Ectodermal cell (in vitro differentiated cells): ENCODE results near the gene ADH1B. TPM values are rescaled to one million over a fixed set of nuclear protein-coding genes. Genes with fewer than 3 reads are reported as not detected.
"Not testable (repeated sequence)": the region's sequence is repeated elsewhere in the genome, so short reads cannot be mapped to it uniquely, and the experiment has no call there.

Source experiments
- H3K27ac ChIP-seq: 2 replicates; pipeline ENCODE4 v1.7.0; 2013; ENCODE audit warnings: mild to moderate bottlenecking, low read depth, low read length; ENCODE audit not compliant: insufficient read depth, poor library complexity, severe bottlenecking
- H3K27me3 ChIP-seq: 2 replicates; pipeline ENCODE4 v1.7.0; 2013; ENCODE audit warnings: mild to moderate bottlenecking, low read length; ENCODE audit not compliant: insufficient read depth, control insufficient read depth, poor library complexity, severe bottlenecking
- H3K36me3 ChIP-seq: one replicate; pipeline ENCODE4 v1.7.0; 2013; ENCODE audit warnings: low read length; ENCODE audit not compliant: control insufficient read depth, insufficient read depth
- H3K4me1 ChIP-seq: one replicate; pipeline ENCODE4 v1.7.0; 2013; ENCODE audit warnings: low read length; ENCODE audit not compliant: control insufficient read depth, insufficient read depth
- H3K4me3 ChIP-seq: 2 replicates; pipeline ENCODE4 v1.7.0; 2013; ENCODE audit warnings: low read depth, low read length, control low read depth; ENCODE audit not compliant: insufficient read depth
- H3K9me3 ChIP-seq: 2 replicates; pipeline ENCODE4 v1.7.0; 2013; ENCODE audit warnings: mild to moderate bottlenecking, low read length, moderate library complexity; ENCODE audit not compliant: control insufficient read depth
- WGBS, 2 experiments: methylation state at CpG; one replicate each; pipeline ENCODE4 v1.1.7; 2013; ENCODE audit warnings: missing lambda C conversion rate in 2 of 2; 5-methylcytosine and 5-hydroxymethylcytosine counted together
- polyA plus RNA-seq, 4 experiments: library from polyadenylated mRNA; stranded (reverse); fragments of 50-300 nt; gene quantifications; one replicate each; pipeline ENCODE4 v1.2.3, GENCODE V29; 2013

The ADH1B gene
- not detected for polyA plus RNA-seq (2013, experiment 1 of 4)
- polyA plus RNA-seq (2013, experiment 2 of 4): not detected
- polyA plus RNA-seq (2013, experiment 3 of 4): not detected
- polyA plus RNA-seq (2013, experiment 4 of 4): not detected

GRCh38 chr4:99321241-99322191 is at the start of gene ADH1B:
Gene ADH1B, minus strand, starts transcription at chr4:99321401. Its CDS starts 70 bp downstream, at chr4:99321331.
- Histone ChIP-seq H3K9me3 (no peaks in the 10 kb centered on the region), H3K27ac (no peak within 1 kb of the TSS), H3K36me3 (no peaks in the 10 kb centered on the region)

GRCh38 chr4:99367817-99368216 is 46.6 kb upstream of the ADH1B start:
- H3K27me3 ChIP-seq, H3K4me1 ChIP-seq, H3K4me3 ChIP-seq, H3K36me3 ChIP-seq, H3K27ac ChIP-seq, H3K9me3 ChIP-seq: not testable (repeated sequence)
- 88 to 97% methylated on average over 2 of the region's 2 CpGs for WGBS, 2 experiments

More at GRCh38 chr4:99321241-99322191, at the start of gene ADH1B:
- Histone ChIP-seq H3K4me3 (no peak within 1 kb of the TSS), H3K27me3 (no peaks in the 10 kb centered on the region), H3K4me1 (no peaks in the 10 kb centered on the region)
- WGBS, 2 experiments: 50 to 52% methylated on average over 4 to 7 of the region's 8 CpGs

GRCh38 chr4:99366491-99366890 is 45.3 kb upstream of the ADH1B start:
- Histone ChIP-seq H3K4me3 (no peak overlapping the region), H3K27ac (no peak overlapping the region), H3K36me3 (no peaks in the 10 kb centered on the region), H3K4me1 (no peaks in the 10 kb centered on the region), H3K27me3 (no peaks in the 10 kb centered on the region), H3K9me3 (no peaks in the 10 kb centered on the region)
- WGBS, 2 experiments: 100% methylated on average over 1 of the region's 1 CpG; no CpG with 5 or more reads in 1 of the 2 experiments

- no peak overlapping the region for H3K27ac ChIP-seq
- no peaks in the 10 kb centered on the region for H3K36me3 ChIP-seq
- no peaks in the 10 kb centered on the region for H3K4me1 ChIP-seq
- H3K27me3 ChIP-seq: no peaks in the 10 kb centered on the region
- no peak overlapping the region for H3K4me3 ChIP-seq
- H3K9me3 ChIP-seq: no peaks in the 10 kb centered on the region
Observed at GRCh38 chr4:99362768-99363167, 41.6 kb upstream of the ADH1B start.

GRCh38 chr4:99361899-99362275 is 40.7 kb upstream of the ADH1B start:
- Histone ChIP-seq H3K36me3 (no peaks in the 10 kb centered on the region), H3K9me3 (no peaks in the 10 kb centered on the region), H3K27ac (no peak overlapping the region), H3K4me3 (no peak overlapping the region), H3K27me3 (no peaks in the 10 kb centered on the region), H3K4me1 (no peaks in the 10 kb centered on the region)

- no peak overlapping the region for H3K4me3 ChIP-seq
- H3K27me3 ChIP-seq: no peaks in the 10 kb centered on the region
- no peaks in the 10 kb centered on the region for H3K4me1 ChIP-seq
- H3K9me3 ChIP-seq: peaks cover 2% of the 10 kb centered on the region
- H3K36me3 ChIP-seq: no peaks in the 10 kb centered on the region
- no peak overlapping the region for H3K27ac ChIP-seq
Observed at GRCh38 chr4:99361268-99361898, 40.2 kb upstream of the ADH1B start.

- no peaks in the 10 kb centered on the region for H3K4me1 ChIP-seq
- H3K36me3 ChIP-seq: no peaks in the 10 kb centered on the region
- H3K4me3 ChIP-seq: no peak overlapping the region
- peaks cover 2% of the 10 kb centered on the region for H3K9me3 ChIP-seq
- no peaks in the 10 kb centered on the region for H3K27me3 ChIP-seq
- WGBS, 2 experiments: 88 to 90% methylated on average over 27 of the region's 27 CpGs
- H3K27ac ChIP-seq: no peak overlapping the region
Observed at GRCh38 chr4:99359480-99360204, 38.4 kb upstream of the ADH1B start.

- Histone ChIP-seq H3K4me3 (no peak overlapping the region), H3K4me1 (no peaks in the 10 kb centered on the region), H3K9me3 (peaks cover 2% of the 10 kb centered on the region), H3K36me3 (no peaks in the 10 kb centered on the region), H3K27me3 (no peaks in the 10 kb centered on the region), H3K27ac (no peak overlapping the region)
- WGBS, 2 experiments: 67 to 72% methylated on average over 2 of the region's 2 CpGs
Observed at GRCh38 chr4:99357948-99358347, 36.7 kb upstream of the ADH1B start.

GRCh38 chr4:99356992-99357391 is 35.8 kb upstream of the ADH1B start:
- Histone ChIP-seq H3K4me3 (no peak overlapping the region), H3K4me1 (no peaks in the 10 kb centered on the region), H3K36me3 (no peaks in the 10 kb centered on the region), H3K9me3 (peaks cover 2% of the 10 kb centered on the region), H3K27me3 (no peaks in the 10 kb centered on the region), H3K27ac (no peak overlapping the region)
- 88 to 96% methylated on average over 1 of the region's 1 CpG for WGBS, 2 experiments

GRCh38 chr4:99356149-99356548 is 34.9 kb upstream of the ADH1B start:
- H3K4me1 ChIP-seq, H3K27me3 ChIP-seq, H3K9me3 ChIP-seq, H3K4me3 ChIP-seq, H3K36me3 ChIP-seq, H3K27ac ChIP-seq: not testable (repeated sequence)
- WGBS, 2 experiments: 78% methylated on average over 8 to 10 of the region's 10 CpGs
